ENCODE data around the gene GMDS. TPM values are rescaled to one million over a fixed set of nuclear protein-coding genes. Genes with fewer than 3 reads are reported as not detected.

Gene GMDS
- polyA plus RNA-seq, 1 donor (not counting 4 experiments of a cell fraction or from before 2014, with no cell fraction given), result 22.1 TPM

- TF ChIP-seq, protein P1, sequence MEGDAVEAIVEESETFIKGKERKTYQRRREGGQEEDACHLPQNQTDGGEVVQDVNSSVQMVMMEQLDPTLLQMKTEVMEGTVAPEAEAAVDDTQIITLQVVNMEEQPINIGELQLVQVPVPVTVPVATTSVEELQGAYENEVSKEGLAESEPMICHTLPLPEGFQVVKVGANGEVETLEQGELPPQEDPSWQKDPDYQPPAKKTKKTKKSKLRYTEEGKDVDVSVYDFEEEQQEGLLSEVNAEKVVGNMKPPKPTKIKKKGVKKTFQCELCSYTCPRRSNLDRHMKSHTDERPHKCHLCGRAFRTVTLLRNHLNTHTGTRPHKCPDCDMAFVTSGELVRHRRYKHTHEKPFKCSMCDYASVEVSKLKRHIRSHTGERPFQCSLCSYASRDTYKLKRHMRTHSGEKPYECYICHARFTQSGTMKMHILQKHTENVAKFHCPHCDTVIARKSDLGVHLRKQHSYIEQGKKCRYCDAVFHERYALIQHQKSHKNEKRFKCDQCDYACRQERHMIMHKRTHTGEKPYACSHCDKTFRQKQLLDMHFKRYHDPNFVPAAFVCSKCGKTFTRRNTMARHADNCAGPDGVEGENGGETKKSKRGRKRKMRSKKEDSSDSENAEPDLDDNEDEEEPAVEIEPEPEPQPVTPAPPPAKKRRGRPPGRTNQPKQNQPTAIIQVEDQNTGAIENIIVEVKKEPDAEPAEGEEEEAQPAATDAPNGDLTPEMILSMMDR (optimal IDR thresholded peaks at IDR 0.05 in 1 of 3, IDR thresholded peaks at IDR 0.05 in 1 of 3, conservative IDR thresholded peaks at IDR 0.05 in 1 of 3; ENCODE audit: extremely low read depth in 1 of 3, insufficient read depth in 2 of 3, low read length in 3 of 3), result no peak
- no peak for TF ChIP-seq EZH2 (IDR thresholded peaks at IDR 0.05; ENCODE audit: low read length)
- H3K79me2 ChIP-seq (ENCODE audit: control insufficient read depth, insufficient read depth, low read length), result no peaks in the 10 kb centered on the region
- H3K27ac ChIP-seq (ENCODE audit: control insufficient read depth, insufficient read depth, low read length), result no peak overlapping the region
- H3K9ac ChIP-seq (ENCODE audit: control insufficient read depth, extremely low read depth, insufficient read depth, low read length), result no peak overlapping the region
- H4K20me1 ChIP-seq (ENCODE audit: control insufficient read depth, extremely low read depth, insufficient read depth, low read length), result no peaks in the 10 kb centered on the region
- H3K4me3 ChIP-seq (ENCODE audit: control insufficient read depth in 2 of 3, extremely low read depth in 1 of 3, insufficient read depth in 2 of 3, low read depth in 1 of 3, low read length in 3 of 3), result no peak overlapping the region
- no peaks in the 10 kb centered on the region for H3K9me1 ChIP-seq (ENCODE audit: control insufficient read depth, extremely low read depth, insufficient read depth, low read length)
- dilution Hi-C loops (cut with MboI; ENCODE audit: extremely low pct_ligation_motif_present, low sequenced_read_pairs), result no loop called here
- no peak overlapping the region for H2AFZ ChIP-seq (ENCODE audit: control insufficient read depth, low read length)
- H3K4me2 ChIP-seq (ENCODE audit: control insufficient read depth, extremely low read depth, insufficient read depth, low read depth, low read length), result no peak overlapping the region
- no peaks in the 10 kb centered on the region for H3K9me3 ChIP-seq (ENCODE audit: control insufficient read depth, low read depth, low read length)
- no peaks in the 10 kb centered on the region for H3K36me3 ChIP-seq (ENCODE audit: control insufficient read depth in 2 of 2, extremely low read depth in 1 of 2, insufficient read depth in 2 of 2, low read length in 2 of 2)
- H3K27me3 ChIP-seq (ENCODE audit: control insufficient read depth, extremely low read depth, insufficient read depth, low read length), result peaks cover 11% of the 10 kb centered on the region
- no peak for FAIRE-seq
- H3K4me1 ChIP-seq (ENCODE audit: control insufficient read depth, extremely low read depth, insufficient read depth, low read length), result peaks cover 6% of the 10 kb centered on the region
- no peak for DNase-seq (ENCODE audit: low read depth, low spot score)
Measured at GRCh38 chr6:1627827-1628560, 617.4 kb downstream of the GMDS start.

DNA sequence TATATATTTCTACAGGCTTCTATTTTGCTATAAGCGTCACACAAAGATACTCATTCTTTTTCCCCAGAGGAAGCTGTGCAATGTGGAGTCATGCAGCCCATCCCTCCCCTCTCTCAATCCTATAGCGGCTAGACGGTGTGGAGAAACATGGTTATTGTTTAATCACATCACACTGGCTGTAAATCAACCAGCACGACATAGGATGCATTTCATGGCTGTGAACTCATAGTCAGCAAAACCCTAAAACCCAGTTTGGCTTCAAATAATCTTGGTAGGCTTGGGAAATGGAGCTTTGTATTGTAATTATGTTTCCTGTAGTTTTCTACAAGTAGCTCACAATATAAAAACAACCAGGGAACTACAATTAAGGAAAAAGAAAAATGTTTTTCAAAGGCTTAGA, 618.9 kb downstream of the GMDS start:
- Histone ChIP-seq H3K4me3 (ENCODE audit: control insufficient read depth in 2 of 3, extremely low read depth in 1 of 3, insufficient read depth in 2 of 3, low read depth in 1 of 3, low read length in 3 of 3) (no peak overlapping the region), H3K9me3 (ENCODE audit: control insufficient read depth, low read depth, low read length) (no peaks in the 10 kb centered on the region), H3K9ac (ENCODE audit: control insufficient read depth, extremely low read depth, insufficient read depth, low read length) (no peak overlapping the region), H2AFZ (ENCODE audit: control insufficient read depth, low read length) (no peak overlapping the region), H3K36me3 (ENCODE audit: control insufficient read depth in 2 of 2, extremely low read depth in 1 of 2, insufficient read depth in 2 of 2, low read length in 2 of 2) (no peaks in the 10 kb centered on the region), H3K27ac (ENCODE audit: control insufficient read depth, insufficient read depth, low read length) (no peak overlapping the region), H3K4me1 (ENCODE audit: control insufficient read depth, extremely low read depth, insufficient read depth, low read length) (peaks cover 6% of the 10 kb centered on the region), H4K20me1 (ENCODE audit: control insufficient read depth, extremely low read depth, insufficient read depth, low read length) (no peaks in the 10 kb centered on the region), H3K79me2 (ENCODE audit: control insufficient read depth, insufficient read depth, low read length) (no peaks in the 10 kb centered on the region), H3K4me2 (ENCODE audit: control insufficient read depth, extremely low read depth, insufficient read depth, low read depth, low read length) (no peak overlapping the region), H3K27me3 (ENCODE audit: control insufficient read depth, extremely low read depth, insufficient read depth, low read length) (peaks cover 11% of the 10 kb centered on the region), H3K9me1 (ENCODE audit: control insufficient read depth, extremely low read depth, insufficient read depth, low read length) (no peaks in the 10 kb centered on the region)
- DNase-seq (ENCODE audit: low read depth, low spot score) (no peak), FAIRE-seq (no peak)
- TF ChIP-seq, protein P1 (optimal IDR thresholded peaks at IDR 0.05 in 1 of 3, IDR thresholded peaks at IDR 0.05 in 1 of 3, conservative IDR thresholded peaks at IDR 0.05 in 1 of 3; ENCODE audit: extremely low read depth in 1 of 3, insufficient read depth in 2 of 3, low read length in 3 of 3), result no peak
- no peak for TF ChIP-seq EZH2 (IDR thresholded peaks at IDR 0.05; ENCODE audit: low read length)
- dilution Hi-C loops (cut with MboI; ENCODE audit: extremely low pct_ligation_motif_present, low sequenced_read_pairs), result no loop called here

Data from keratinocyte (primary cell).